PFSK-1 (cell line): ENCODE measurements around the gene MRPL55.
A peak's percentile ranks its signal among the peaks of the same experiment; 100 is the strongest.

ENCODE experiments used
- FOXP2 ChIP-seq: optimal IDR thresholded peaks from 2 replicates; pipeline ENCODE3; 2011; ENCODE audit warnings: borderline replicate concordance, control low read depth, inconsistent platforms; ENCODE audit not compliant: insufficient read depth; ENCODE audit errors: extremely low read length, extremely low read depth
- POLR2AphosphoS5 ChIP-seq: IDR thresholded peaks from 2 replicates; pipeline ENCODE4 v1.6.1; 2012; ENCODE audit warnings: low read depth, mild to moderate bottlenecking, control low read depth, low read length, moderate library complexity
- SIN3A ChIP-seq: IDR thresholded peaks from 2 replicates; pipeline ENCODE4 v1.6.1; 2012; ENCODE audit warnings: mild to moderate bottlenecking, low read length, moderate library complexity, borderline replicate concordance; ENCODE audit not compliant: insufficient read depth
- TAF1 ChIP-seq: IDR thresholded peaks from 2 replicates; pipeline ENCODE4 v1.6.1; 2012; ENCODE audit warnings: low read length, control low read depth, borderline replicate concordance; ENCODE audit not compliant: insufficient read depth
- TF ChIP-seq, protein P1 (sequence below), 2 experiments: IDR thresholded peaks; 2 replicates each; pipeline versions ENCODE4 v1.6.1 to v1.8.0; 2011 to 2012; ENCODE audit warnings: low read depth in 2 of 2, low read length in 2 of 2, control low read depth in 1 of 2, inconsistent platforms in 1 of 2, mild to moderate bottlenecking in 1 of 2, moderate library complexity in 1 of 2; ENCODE audit not compliant: insufficient read depth in 1 of 2

Gene MRPL55

DNA sequence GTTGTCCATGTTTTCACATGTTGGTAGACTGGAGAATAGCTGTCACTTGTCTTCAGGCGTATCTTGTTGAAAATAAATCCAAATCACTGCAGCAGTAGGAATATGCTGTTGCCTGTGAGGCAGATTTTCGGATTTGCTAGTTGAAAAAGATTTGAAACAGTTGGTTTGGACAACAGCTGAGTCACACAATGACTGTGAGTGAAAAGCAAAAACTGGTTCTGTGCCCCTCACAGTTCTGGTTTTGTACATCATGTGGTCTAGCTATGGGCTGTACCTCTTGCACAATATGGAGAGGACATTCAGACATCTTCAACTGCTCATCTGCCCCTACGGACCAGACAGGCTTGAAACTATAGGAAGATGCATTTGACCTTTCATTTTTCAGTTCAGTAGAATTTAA, 24.8 kb downstream of the MRPL55 start:
- TF ChIP-seq, protein P1, sequence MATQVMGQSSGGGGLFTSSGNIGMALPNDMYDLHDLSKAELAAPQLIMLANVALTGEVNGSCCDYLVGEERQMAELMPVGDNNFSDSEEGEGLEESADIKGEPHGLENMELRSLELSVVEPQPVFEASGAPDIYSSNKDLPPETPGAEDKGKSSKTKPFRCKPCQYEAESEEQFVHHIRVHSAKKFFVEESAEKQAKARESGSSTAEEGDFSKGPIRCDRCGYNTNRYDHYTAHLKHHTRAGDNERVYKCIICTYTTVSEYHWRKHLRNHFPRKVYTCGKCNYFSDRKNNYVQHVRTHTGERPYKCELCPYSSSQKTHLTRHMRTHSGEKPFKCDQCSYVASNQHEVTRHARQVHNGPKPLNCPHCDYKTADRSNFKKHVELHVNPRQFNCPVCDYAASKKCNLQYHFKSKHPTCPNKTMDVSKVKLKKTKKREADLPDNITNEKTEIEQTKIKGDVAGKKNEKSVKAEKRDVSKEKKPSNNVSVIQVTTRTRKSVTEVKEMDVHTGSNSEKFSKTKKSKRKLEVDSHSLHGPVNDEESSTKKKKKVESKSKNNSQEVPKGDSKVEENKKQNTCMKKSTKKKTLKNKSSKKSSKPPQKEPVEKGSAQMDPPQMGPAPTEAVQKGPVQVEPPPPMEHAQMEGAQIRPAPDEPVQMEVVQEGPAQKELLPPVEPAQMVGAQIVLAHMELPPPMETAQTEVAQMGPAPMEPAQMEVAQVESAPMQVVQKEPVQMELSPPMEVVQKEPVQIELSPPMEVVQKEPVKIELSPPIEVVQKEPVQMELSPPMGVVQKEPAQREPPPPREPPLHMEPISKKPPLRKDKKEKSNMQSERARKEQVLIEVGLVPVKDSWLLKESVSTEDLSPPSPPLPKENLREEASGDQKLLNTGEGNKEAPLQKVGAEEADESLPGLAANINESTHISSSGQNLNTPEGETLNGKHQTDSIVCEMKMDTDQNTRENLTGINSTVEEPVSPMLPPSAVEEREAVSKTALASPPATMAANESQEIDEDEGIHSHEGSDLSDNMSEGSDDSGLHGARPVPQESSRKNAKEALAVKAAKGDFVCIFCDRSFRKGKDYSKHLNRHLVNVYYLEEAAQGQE (IDR thresholded peaks at IDR 0.05; ENCODE audit: insufficient read depth in 1 of 2, low read depth in 2 of 2, low read length in 2 of 2) = no peak
- no peak for TF ChIP-seq FOXP2
- TF ChIP-seq SIN3A = no peak; the same call in 1 of the 2 replicates

DNA sequence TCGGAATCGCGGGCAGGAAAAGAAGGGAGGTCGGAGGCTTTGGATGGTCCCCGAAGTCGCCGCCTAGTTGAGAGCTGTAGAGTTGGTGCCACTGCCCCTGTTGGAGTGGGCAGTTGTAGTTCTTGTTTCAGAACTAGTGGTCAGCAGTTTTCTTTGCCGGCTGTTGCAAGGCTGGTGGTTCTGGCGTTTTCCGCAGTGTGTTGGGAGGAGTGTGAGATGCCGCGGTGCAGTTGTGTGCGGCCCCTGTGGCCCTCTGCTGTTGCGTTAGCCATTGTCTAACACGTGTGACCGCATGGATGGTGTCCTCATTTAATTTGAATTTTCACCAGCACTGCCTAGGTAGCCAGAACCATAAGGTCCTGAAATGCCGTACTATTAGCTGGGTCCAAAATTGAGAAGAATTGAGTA, 25.2 kb downstream of the MRPL55 start:
- TF ChIP-seq TAF1 = no peak
- no peak for TF ChIP-seq FOXP2
- no peak for TF ChIP-seq SIN3A
- TF ChIP-seq POLR2AphosphoS5 = no peak
- TF ChIP-seq, protein P1 (IDR thresholded peaks at IDR 0.05; ENCODE audit: insufficient read depth in 1 of 2, low read depth in 2 of 2, low read length in 2 of 2) = no peak

DNA sequence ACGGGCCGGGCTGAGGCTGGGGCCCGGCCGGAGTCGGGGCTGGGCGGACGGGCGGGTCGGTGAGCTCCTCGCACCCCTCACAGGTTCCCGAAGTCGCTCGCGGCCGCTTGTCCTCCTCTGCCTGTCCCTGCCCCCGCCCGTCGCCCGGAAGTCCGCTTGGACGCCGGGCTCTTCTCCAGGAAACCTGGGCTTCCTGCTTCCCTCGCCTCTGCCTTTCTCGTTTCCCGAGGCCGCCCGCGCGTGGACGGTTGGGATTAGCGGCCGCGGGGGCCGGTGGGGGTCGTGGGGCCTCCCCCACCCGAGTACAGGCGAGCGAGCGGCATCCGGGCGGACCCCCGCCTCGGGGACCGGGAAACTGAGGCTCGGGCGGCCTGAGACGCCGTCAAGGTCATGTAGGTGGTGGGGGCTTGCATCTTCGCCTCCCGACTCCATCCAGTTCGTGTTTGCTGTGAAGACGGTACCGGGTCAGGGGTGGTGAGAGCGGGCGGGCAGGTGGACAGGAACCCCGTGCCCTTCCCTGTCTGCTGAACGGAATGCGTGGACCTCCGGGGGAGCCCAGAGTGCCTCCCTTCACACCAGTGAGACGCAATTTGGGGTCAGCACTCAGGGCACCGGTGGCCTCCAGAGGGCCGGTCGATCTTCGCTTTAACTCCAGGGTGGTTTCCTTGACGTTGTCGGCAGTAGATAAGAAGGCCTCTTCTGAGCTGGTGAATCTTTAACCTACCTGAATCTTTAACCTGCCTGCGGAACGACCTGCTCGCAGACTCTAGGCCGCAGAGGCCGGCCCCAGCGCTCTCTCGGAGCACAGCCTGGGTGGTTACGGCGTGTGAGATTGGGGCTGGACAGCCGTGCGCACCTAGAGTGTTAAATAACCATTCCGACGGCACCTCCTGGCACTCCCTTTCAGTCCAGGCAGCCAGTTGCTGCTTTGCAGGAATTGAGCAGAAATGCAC, 25.9 kb downstream of the MRPL55 start:
- TF ChIP-seq FOXP2 (no peak), POLR2AphosphoS5 (no peak; the same call in 1 of the 2 replicates), TAF1 (no peak), SIN3A (no peak)
- TF ChIP-seq, protein P1 (IDR thresholded peaks at IDR 0.05; ENCODE audit: insufficient read depth in 1 of 2, low read depth in 2 of 2, low read length in 2 of 2) = no peak

DNA sequence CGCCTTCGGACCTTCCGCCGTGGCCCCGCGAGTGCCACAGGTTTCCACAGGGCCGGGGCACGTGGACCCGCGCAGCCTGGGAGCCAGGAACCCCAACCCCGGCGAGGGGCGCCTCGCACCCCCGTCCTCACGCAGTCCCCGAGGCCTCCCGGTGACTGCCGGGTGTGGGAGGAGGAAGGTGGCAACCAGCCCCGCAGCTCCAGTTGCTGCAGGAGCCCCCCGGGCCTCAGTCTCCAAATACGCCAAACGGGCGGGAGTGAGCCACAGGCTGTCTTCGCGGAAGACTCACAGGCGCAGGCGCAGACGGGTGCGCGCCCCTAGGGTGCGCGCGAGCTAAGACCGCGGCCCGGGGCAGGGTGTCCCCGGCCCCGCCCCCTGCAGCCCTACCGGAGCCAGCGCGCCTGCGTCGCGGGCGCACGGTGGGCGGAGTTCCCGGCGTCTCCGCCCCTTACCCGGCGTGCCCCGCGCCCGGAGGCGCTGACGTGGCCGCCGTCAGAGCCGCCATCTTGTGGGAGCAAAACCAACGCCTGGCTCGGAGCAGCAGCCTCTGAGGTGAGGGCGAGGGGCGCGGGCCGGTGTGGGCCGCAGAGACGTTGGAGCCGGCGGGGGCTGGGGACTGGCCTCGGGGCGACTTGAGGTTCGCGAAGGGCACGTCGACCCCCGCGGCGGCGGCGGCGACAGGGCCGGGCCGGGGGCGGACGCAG, 26.7 kb downstream of the MRPL55 start, which contains the start of gene ARF1:
Gene ARF1, plus strand, starts transcription at position 495 of the 704 bp plus-strand sequence. CDS start 14,407 bp downstream, outside the sequence.
- TF ChIP-seq SIN3A = no peak
- TF ChIP-seq, protein P1 (IDR thresholded peaks at IDR 0.05; ENCODE audit: insufficient read depth in 1 of 2, low read depth in 2 of 2, low read length in 2 of 2) = peak; percentile 37 to 43; a peak in 1 of 4 replicates
- peak; percentile 91; the same call in 1 of the 2 replicates for TF ChIP-seq TAF1
- peak; percentile 91 for TF ChIP-seq POLR2AphosphoS5
- no peak for TF ChIP-seq FOXP2
